ENCODE results near the gene RNASE1. TPM values are rescaled to one million over a fixed set of nuclear protein-coding genes. Genes with fewer than 3 reads are reported as not detected.

RNASE1 gene
- total and polyA plus RNA-seq, 4 experiments from 2014 or later: 4.9 to 5.3 TPM; not detected in 2

DNA sequence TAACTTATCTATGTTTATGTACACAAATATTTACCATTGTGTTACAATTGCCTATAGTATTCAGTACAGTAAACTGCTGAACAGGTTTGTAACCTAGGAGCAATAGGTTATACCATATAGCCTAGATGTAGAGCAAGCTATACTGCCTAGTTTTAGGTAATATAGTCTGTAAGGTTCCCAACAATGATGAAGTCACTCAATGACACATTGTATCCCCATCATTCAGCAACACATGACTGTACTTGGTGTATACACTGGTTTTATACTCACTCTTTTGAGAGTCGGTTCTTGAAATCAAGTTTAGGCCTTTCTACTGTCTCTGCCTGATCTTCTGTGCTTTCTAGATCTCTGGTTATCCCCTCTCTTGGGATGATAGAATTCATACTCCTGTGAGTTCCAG is 5.5 kb downstream of the RNASE1 start:
- Histone ChIP-seq H3K27me3 (ENCODE audit: insufficient read depth, low read length) (no peaks in the 10 kb centered on the region), H3K4me1 (ENCODE audit: insufficient read depth, low read length) (no peaks in the 10 kb centered on the region), H3K4me3 (ENCODE audit: low read length in 2 of 2) (no peak overlapping the region), H3K36me3 (ENCODE audit: insufficient read depth, low read length) (no peaks in the 10 kb centered on the region), H3K27ac (ENCODE audit: low read depth, low read length) (no peak overlapping the region), H3K9me3 (ENCODE audit: control insufficient read depth in 1 of 2, low read length in 2 of 2) (no peaks in the 10 kb centered on the region)
- DNase-seq: no peak
- ChIA-PET POLR2A (ENCODE audit: partially characterized antibody) (no interaction called here), CTCF (ENCODE audit: partially characterized antibody) (interaction anchor here (1.0 to 1.4 kb wide), 2 partner anchors 61 to 76 kb away, joined by 3 read pairs; no protein-coding TSS in a partner anchor)
- no peaks in the 10 kb centered on the region for H3K9me3 Mint-ChIP-seq
- peaks cover 0 to 4% (median 3%) of the 10 kb centered on the region in 4 donors for H3K4me1 Mint-ChIP-seq
- intact Hi-C loops (cut with micrococcal nuclease): no loop called here
- H3K27me3 Mint-ChIP-seq: peaks cover 3 to 11% of the 10 kb centered on the region in 2 donors
- H3K4me3 Mint-ChIP-seq: no peak overlapping the region
- H3K27ac Mint-ChIP-seq: no peak overlapping the region
- H3K36me3 Mint-ChIP-seq: no peaks in the 10 kb centered on the region

DNA sequence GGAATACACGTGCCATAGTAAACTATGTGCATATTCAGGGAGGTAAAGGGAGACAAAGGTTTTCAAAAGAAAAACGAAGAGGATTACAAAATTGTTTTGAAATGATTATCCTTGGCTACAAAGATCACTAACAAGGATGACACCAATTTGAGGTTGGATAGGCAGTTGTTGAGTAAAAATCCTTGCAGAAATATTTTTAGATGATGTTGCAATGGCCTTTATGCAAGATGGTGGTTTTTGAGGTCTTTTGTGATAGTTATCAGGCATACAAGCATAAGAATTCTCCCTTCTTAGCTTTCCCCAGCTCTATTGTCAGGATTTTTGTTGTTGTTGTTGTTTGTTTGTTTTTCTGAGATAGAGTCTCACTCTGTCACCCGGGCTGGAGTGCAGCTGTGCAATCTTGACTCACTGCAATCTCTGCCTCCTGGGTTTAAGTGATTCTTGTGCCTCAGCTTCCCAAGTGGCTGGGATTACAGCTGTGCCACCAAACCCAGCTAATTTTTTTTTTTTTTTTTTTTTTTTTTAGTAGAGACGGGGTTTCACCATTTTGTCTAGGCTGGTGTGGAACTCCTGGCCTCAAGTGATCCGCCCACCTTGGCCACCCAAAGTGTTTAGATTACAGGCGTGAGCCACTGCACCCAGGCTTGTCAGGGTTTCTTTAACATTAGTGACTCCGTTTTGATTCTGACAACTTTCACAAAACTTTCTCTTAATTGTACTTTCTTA is 7.8 kb downstream of the RNASE1 start:
- intact Hi-C loops (cut with micrococcal nuclease): no loop called here
- Histone ChIP-seq H3K27ac (ENCODE audit: low read depth, low read length) (no peak overlapping the region), H3K4me3 (ENCODE audit: low read length in 2 of 2) (no peak overlapping the region), H3K36me3 (ENCODE audit: insufficient read depth, low read length) (no peaks in the 10 kb centered on the region), H3K27me3 (ENCODE audit: insufficient read depth, low read length) (no peaks in the 10 kb centered on the region), H3K9me3 (ENCODE audit: control insufficient read depth in 1 of 2, low read length in 2 of 2) (no peaks in the 10 kb centered on the region), H3K4me1 (ENCODE audit: insufficient read depth, low read length) (no peaks in the 10 kb centered on the region)
- no peak overlapping the region for H3K27ac Mint-ChIP-seq
- peaks cover 1 to 5% of the 10 kb centered on the region in 2 donors for H3K27me3 Mint-ChIP-seq
- CTCF ChIA-PET (ENCODE audit: partially characterized antibody): no interaction called here
- POLR2A ChIA-PET (ENCODE audit: partially characterized antibody): no interaction called here
- no peaks in the 10 kb centered on the region for H3K9me3 Mint-ChIP-seq
- H3K4me3 Mint-ChIP-seq: no peak overlapping the region
- DNase-seq: no peak
- peaks cover 0 to 1% (median 0%) of the 10 kb centered on the region in 4 donors for H3K4me1 Mint-ChIP-seq
- no peaks in the 10 kb centered on the region for H3K36me3 Mint-ChIP-seq

DNA sequence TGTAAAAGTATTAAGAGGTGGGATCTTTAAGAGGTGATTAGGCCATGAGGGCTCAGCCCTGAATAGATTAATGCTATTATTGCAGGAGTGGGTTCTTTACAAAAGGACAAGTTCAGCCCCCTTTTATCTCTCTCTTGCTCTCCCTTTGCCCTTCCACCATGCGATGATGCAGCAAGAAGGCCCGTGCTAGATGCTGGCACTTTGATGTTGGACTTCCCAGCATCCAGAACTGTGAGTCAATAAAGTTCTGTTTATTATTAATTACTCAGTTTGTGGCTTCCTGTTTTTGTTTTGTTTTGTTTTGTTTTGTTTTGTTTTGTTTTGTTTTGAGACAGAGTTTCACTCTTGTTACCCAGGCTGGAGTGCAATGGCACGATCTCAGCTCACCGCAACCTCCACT is 10.1 kb downstream of the RNASE1 start:
- ChIA-PET POLR2A (ENCODE audit: partially characterized antibody) (no interaction called here), CTCF (ENCODE audit: partially characterized antibody) (interaction anchor here (1.4 kb wide), 1 partner anchor 11 kb away, joined by 3 read pairs; the partner anchor contains the start of gene RNASE6)
- Histone ChIP-seq H3K4me3 (ENCODE audit: low read length in 2 of 2) (no peak overlapping the region), H3K9me3 (ENCODE audit: control insufficient read depth in 1 of 2, low read length in 2 of 2) (no peaks in the 10 kb centered on the region), H3K4me1 (ENCODE audit: insufficient read depth, low read length) (no peaks in the 10 kb centered on the region), H3K36me3 (ENCODE audit: insufficient read depth, low read length) (no peaks in the 10 kb centered on the region), H3K27me3 (ENCODE audit: insufficient read depth, low read length) (no peaks in the 10 kb centered on the region), H3K27ac (ENCODE audit: low read depth, low read length) (no peak overlapping the region)
- Mint-ChIP-seq H3K4me1 (peaks cover 0 to 8% (median 3%) of the 10 kb centered on the region in 4 donors), H3K4me3 (no peak overlapping the region), H3K9me3 (no peaks in the 10 kb centered on the region), H3K27me3 (no peaks in the 10 kb centered on the region), H3K36me3 (no peaks in the 10 kb centered on the region), H3K27ac (peak overlapping the region in 1 of 7 donors; percentile 79)
- intact Hi-C loops (cut with micrococcal nuclease): no loop called here
- no peak for DNase-seq

DNA sequence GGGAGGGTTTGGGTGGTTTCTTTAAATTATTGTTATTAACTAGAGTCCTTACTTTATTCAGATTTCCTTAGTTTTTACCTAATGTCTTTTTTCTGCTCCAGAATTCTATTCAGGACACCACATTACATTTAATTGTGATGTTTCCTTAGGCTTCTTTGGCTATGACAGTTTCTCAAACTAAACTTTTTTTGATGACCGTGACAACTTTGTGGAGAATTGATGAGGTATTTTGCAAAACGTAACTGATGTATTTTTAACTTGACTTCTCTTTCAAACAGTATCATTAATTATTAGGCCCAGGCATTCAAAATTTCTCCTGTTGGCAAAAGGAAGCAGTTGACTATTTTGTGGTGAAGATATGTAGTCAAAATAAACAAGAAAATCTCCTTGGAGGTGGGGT is 11.0 kb downstream of the RNASE1 start:
- POLR2A ChIA-PET (ENCODE audit: partially characterized antibody): no interaction called here
- Histone ChIP-seq H3K4me3 (ENCODE audit: low read length in 2 of 2) (no peak overlapping the region), H3K9me3 (ENCODE audit: control insufficient read depth in 1 of 2, low read length in 2 of 2) (no peaks in the 10 kb centered on the region), H3K27me3 (ENCODE audit: insufficient read depth, low read length) (no peaks in the 10 kb centered on the region), H3K4me1 (ENCODE audit: insufficient read depth, low read length) (no peaks in the 10 kb centered on the region), H3K27ac (ENCODE audit: low read depth, low read length) (no peak overlapping the region), H3K36me3 (ENCODE audit: insufficient read depth, low read length) (no peaks in the 10 kb centered on the region)
- H3K4me3 Mint-ChIP-seq: no peak overlapping the region
- peaks cover 0 to 2% of the 10 kb centered on the region in 2 donors for H3K36me3 Mint-ChIP-seq
- CTCF ChIA-PET (ENCODE audit: partially characterized antibody): no interaction called here
- peaks cover 0 to 8% (median 3%) of the 10 kb centered on the region in 4 donors for H3K4me1 Mint-ChIP-seq
- intact Hi-C loops (cut with micrococcal nuclease): no loop called here
- no peak for DNase-seq
- H3K27me3 Mint-ChIP-seq: no peaks in the 10 kb centered on the region
- H3K27ac Mint-ChIP-seq: no peak overlapping the region
- H3K9me3 Mint-ChIP-seq: no peaks in the 10 kb centered on the region

DNA sequence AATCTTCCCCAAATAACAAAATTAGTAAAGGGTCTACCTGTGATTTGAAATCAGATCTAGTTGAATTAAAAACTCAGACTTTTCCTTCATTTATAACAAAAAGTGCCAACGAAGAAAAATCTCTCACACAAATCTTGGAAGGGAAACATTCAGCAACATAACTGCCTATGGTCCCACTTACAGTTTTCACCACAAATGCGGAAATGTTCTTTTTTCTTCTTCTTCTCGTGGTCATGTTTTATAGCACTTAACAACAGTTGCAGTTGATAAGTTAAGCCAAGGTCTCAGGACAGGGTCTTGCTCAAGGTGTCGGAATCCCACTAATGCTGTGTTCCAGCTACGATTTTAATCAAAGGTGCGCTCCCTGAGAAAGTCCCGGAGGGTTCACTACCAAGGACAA is 11.5 kb downstream of the RNASE1 start:
- DNase-seq: no peak
- ChIA-PET POLR2A (ENCODE audit: partially characterized antibody) (no interaction called here), CTCF (ENCODE audit: partially characterized antibody) (no interaction called here)
- H3K27me3 Mint-ChIP-seq: no peaks in the 10 kb centered on the region
- H3K36me3 Mint-ChIP-seq: peaks cover 0 to 6% of the 10 kb centered on the region in 2 donors
- intact Hi-C loops (cut with micrococcal nuclease): no loop called here
- Histone ChIP-seq H3K4me1 (ENCODE audit: insufficient read depth, low read length) (no peaks in the 10 kb centered on the region), H3K36me3 (ENCODE audit: insufficient read depth, low read length) (no peaks in the 10 kb centered on the region), H3K4me3 (ENCODE audit: low read length in 2 of 2) (no peak overlapping the region), H3K27me3 (ENCODE audit: insufficient read depth, low read length) (no peaks in the 10 kb centered on the region), H3K27ac (ENCODE audit: low read depth, low read length) (no peak overlapping the region), H3K9me3 (ENCODE audit: control insufficient read depth in 1 of 2, low read length in 2 of 2) (no peaks in the 10 kb centered on the region)
- H3K4me3 Mint-ChIP-seq: no peak overlapping the region
- H3K9me3 Mint-ChIP-seq: no peaks in the 10 kb centered on the region
- H3K4me1 Mint-ChIP-seq: peaks cover 0 to 8% (median 3%) of the 10 kb centered on the region in 4 donors
- H3K27ac Mint-ChIP-seq: no peak overlapping the region

DNA sequence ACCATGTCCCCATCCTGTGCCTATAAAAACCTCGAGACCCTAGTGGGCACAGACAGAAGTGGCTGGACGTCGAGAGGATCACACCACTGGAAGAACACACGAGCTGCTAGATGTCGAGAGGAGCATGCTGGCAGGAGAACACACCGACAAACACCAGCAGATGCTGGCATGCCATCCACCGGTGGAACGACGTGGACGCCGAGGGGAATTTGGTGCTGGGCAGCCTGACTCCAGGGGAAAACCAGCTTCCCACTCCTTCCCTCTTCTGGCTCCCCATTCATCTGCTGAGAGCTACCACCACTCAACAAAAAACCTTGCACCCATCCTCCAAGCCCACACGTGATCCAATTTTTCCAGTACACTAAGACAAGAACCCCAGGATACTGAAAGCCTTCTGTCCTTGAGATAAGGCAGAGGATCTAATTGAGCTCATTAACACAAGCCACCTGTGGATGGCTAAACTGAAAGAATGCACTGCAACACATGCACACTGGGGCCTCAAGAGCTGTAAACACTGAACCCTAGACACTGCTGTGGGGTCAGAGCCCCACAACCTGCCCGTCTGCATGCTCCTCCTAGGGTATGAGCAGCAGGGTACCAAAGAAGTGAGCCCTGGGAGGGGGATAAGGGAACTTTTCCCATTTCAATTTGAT is 12.1 kb downstream of the RNASE1 start:
- Histone ChIP-seq H3K27ac (ENCODE audit: low read depth, low read length) (no peak overlapping the region), H3K9me3 (ENCODE audit: control insufficient read depth in 1 of 2, low read length in 2 of 2) (no peaks in the 10 kb centered on the region), H3K36me3 (ENCODE audit: insufficient read depth, low read length) (no peaks in the 10 kb centered on the region), H3K4me3 (ENCODE audit: low read length in 2 of 2) (no peak overlapping the region), H3K4me1 (ENCODE audit: insufficient read depth, low read length) (no peaks in the 10 kb centered on the region), H3K27me3 (ENCODE audit: insufficient read depth, low read length) (no peaks in the 10 kb centered on the region)
- ChIA-PET CTCF (ENCODE audit: partially characterized antibody) (no interaction called here), POLR2A (ENCODE audit: partially characterized antibody) (no interaction called here)
- intact Hi-C loops (cut with micrococcal nuclease): no loop called here
- H3K4me3 Mint-ChIP-seq: no peak overlapping the region
- H3K4me1 Mint-ChIP-seq: peaks cover 0 to 10% (median 3%) of the 10 kb centered on the region in 4 donors
- no peaks in the 10 kb centered on the region for H3K27me3 Mint-ChIP-seq
- peaks cover 0 to 8% of the 10 kb centered on the region in 2 donors for H3K36me3 Mint-ChIP-seq
- DNase-seq: no peak
- no peaks in the 10 kb centered on the region for H3K9me3 Mint-ChIP-seq
- H3K27ac Mint-ChIP-seq: peak overlapping the region in 1 of 7 donors; percentile 14

DNA sequence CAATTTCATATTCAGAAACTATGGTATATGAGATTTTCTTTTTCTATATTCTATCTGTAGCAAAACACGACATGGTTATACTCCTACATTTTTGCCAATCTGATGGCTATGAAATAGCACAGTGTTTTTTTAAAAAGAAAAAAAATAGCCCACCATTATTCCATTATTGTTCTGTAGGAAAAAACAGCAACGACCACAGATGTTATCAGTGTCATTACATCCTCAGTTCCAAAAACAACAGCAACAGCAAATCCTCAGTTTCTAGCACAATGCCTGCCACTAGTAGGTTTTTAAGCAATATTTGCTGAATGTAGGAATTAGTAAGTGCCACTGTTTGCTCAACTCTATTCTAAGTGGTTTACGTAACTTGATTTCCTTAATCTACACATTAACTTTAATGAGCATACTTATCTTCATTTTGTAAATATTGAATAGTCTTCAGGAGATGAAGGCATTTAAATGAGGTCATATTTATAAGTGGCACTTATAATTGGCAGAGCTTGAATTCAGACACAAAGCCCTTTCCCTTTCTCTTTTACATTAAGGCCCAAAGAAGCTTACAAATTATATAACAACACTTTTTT is 13.3 kb downstream of the RNASE1 start:
- Histone ChIP-seq H3K27ac (ENCODE audit: low read depth, low read length) (no peak overlapping the region), H3K9me3 (ENCODE audit: control insufficient read depth in 1 of 2, low read length in 2 of 2) (no peaks in the 10 kb centered on the region), H3K4me3 (ENCODE audit: low read length in 2 of 2) (no peak overlapping the region), H3K4me1 (ENCODE audit: insufficient read depth, low read length) (no peaks in the 10 kb centered on the region), H3K36me3 (ENCODE audit: insufficient read depth, low read length) (no peaks in the 10 kb centered on the region), H3K27me3 (ENCODE audit: insufficient read depth, low read length) (no peaks in the 10 kb centered on the region)
- ChIA-PET POLR2A (ENCODE audit: partially characterized antibody) (no interaction called here), CTCF (ENCODE audit: partially characterized antibody) (no interaction called here)
- Mint-ChIP-seq H3K27ac (no peak overlapping the region), H3K9me3 (no peaks in the 10 kb centered on the region), H3K36me3 (peaks cover 0 to 8% of the 10 kb centered on the region in 2 donors), H3K4me3 (no peak overlapping the region), H3K27me3 (no peaks in the 10 kb centered on the region), H3K4me1 (peaks cover 0 to 13% (median 5%) of the 10 kb centered on the region in 4 donors)
- DNase-seq: no peak
- intact Hi-C loops (cut with micrococcal nuclease): no loop called here

Data from CD4-positive, alpha-beta memory T cell (primary cell).